Measurements from ENCODE around the gene PIGS. TPM values are rescaled to one million over a fixed set of nuclear protein-coding genes. Genes with fewer than 3 reads are reported as not detected.
"Not testable (repeated sequence)": the region's sequence is repeated elsewhere in the genome, so short reads cannot be mapped to it uniquely, and the experiment has no call there.

PIGS gene
- 63.7 TPM for polyA plus RNA-seq (2013, experiment 1 of 2; ENCODE audit: insufficient read length)
- 67.7 TPM for polyA plus RNA-seq (2013, experiment 2 of 2; ENCODE audit: insufficient read length)

DNA sequence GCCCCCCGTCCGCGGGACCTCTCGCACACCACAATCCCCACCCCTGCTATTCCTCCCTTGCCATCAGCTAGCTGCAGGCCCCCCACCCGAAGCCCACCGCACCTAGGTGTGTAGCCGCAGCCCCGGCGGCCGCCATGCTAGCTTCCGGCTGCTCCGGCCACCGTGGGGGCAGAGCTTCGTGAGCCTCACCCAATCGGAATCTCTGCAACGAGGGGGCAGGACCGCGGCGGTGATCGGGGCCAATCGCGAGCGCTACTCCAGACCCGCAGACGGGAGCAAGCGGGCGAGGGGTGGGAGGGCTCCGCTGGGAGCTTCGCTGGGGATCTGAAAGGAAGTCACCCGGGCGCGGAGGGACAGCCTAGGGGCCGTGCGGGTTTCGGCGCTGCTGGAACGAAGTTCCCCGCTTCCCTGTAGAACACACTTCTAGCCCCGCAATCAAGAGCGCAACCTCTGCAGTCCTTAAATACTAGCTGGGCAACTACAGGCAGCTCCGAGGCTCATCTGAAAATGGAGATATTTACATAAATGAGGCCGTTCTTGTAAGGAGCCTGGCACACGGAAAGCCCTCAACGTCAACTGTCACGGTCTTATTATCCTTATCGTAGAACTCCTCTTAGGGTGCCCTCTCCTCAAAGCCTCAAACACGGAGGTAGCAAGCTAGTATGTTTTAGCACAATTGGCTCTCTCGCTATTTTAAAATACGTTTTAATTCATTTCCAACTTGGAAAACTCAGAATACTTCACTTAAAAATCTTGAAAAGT lies at the start of gene PIGS:
Gene PIGS, minus strand, starts transcription at position 164 of the 762 bp plus-strand sequence. Its CDS starts 28 bp downstream, at position 136.
- DNase-seq: peak; percentile 93

DNA sequence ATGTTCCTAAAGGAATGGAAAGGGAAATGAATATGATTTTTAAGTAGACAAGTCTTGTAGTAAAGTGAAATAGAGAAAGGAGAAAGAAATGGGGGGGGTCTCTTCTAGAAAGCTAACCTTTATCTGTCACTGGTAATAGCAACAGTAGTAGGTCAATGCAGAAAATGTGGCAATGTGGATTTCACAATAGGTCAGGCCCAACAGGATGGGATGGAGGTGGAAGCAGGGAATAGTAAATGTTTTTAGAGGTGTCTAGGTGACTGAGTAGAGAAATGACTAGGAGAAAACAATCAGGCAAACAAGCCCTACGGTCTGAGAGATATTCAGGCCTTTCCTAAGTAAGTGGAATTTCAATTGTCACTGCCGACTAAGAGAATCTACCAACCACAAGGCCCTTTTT lies 48.7 kb upstream of the PIGS start:
- DNase-seq: no peak

DNA sequence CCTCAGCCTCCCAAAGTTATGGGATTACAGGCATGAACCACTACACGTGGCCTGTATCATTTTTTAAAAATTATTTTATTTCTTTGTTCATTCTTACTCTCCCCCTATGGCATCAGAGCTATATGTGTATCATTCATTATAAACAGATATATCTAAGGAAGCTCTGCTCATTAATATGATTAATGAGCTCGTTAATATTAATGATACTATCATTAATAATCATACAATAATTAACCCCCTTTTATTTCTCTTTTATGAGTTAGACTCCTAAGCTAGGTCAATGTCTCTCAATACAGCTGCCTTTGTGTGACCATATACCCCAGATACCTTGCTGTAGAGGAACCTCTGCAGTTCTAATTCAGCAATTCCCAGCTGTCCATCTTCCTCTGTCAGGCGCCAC lies 47.1 kb upstream of the PIGS start:
- no peak for DNase-seq

DNA sequence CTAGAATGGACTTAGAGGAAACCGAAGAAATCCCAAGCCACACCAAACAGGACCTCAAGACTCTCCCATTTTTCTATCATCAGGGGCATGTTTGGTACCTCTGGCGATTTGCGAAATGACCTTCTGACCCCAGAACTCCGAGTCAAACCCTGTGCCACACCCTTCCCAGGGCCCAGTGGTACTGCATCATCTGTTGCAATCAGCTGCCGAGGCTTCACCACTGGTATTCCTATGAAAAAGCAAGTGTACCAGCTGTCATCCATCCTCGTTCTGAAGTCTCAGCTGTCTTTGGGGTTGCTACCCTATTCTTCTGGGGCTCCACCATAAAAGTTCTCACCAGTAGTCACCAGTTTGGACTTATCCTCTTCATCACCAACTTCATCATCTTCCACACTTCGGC lies 45.0 kb upstream of the PIGS start:
- no peak for DNase-seq

GRCh38 chr17:28615260-28615940 lies 44.1 kb upstream of the PIGS start:
- no peak for DNase-seq

DNA sequence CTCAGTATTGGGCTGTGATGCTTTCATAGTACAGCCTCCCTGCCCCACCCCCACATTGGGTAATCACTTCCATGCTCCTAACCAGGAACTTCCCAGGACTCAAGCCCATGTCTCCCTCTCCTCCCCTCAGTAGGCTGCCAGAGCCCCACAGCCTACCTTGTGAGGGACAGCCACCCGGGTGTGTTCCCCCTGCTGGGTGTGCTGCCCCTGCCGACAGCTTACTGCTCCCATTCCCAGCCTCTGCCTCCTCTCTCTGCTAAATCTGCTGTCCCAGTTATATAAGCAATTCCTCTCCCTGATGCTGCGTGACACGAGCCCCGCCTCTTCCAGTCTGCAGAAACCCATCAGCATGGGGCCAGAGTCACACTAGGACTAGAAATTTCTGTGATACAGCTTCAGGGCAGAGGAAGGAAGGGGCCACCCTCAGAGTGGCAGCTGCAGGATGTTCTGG lies 42.6 kb upstream of the PIGS start, which contains the start of gene RSKR:
Gene RSKR, minus strand, starts transcription at position 255 of the 451 bp plus-strand sequence. Its CDS starts 24 bp downstream, at position 231.
- DNase-seq: no peak

GRCh38 chr17:28612936-28613872 lies 41.9 kb upstream of the PIGS start:
- peak; percentile 41 for DNase-seq

DNA sequence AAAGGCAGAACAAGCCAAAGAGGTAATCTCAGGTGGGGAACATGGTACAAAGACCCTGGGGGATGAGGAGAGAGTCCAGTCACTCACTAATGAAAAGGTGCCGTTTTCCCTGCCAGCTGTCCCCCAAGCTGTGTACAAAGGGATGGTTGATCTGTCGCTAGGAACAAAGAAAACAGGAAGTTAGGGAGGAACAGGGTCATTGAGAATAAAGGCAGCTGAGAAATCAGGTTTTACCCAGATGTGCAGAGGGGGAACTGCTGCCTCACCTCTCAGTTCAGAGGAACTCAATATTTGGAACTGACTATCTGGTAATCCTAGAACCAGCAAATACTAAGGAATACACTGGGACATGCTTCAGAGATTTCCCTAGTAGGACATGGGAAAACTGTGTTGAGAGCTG lies 41.2 kb upstream of the PIGS start:
- DNase-seq: no peak

DNA sequence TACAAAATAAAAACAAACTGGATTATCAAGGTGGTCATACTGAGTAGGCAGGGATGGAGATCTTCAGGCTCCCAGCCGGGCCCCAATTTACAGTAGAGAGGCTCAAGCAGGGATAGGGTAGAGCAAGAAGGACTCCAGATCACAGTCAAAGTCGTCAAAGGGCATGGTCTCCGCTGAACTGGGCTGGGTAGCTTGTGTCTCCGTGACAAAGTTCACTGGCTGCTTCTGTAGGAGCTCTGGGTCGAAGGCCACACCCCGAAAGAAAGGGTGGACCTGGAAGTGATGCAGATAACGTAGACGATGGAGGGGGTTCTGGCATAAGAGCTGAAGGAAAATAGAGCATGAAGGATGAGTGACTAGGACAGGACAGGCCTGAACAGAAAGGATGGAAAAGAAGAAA lies 39.1 kb upstream of the PIGS start:
- DNase-seq: no peak

GRCh38 chr17:28604031-28604430 lies 32.7 kb upstream of the PIGS start:
- DNase-seq: not testable (repeated sequence)

- DNase-seq: peak; percentile 88
These were observed 28.2 kb upstream of the PIGS start for GRCh38 chr17:28599311-28600184.

- peak; percentile 92 for DNase-seq
These were observed 27.5 kb upstream of the PIGS start, which contains the start of gene SPAG5 for GRCh38 chr17:28598799-28599310. Gene SPAG5, minus strand, starts transcription at chr17:28599025. Its CDS starts 79 bp downstream, at chr17:28598946.

DNA sequence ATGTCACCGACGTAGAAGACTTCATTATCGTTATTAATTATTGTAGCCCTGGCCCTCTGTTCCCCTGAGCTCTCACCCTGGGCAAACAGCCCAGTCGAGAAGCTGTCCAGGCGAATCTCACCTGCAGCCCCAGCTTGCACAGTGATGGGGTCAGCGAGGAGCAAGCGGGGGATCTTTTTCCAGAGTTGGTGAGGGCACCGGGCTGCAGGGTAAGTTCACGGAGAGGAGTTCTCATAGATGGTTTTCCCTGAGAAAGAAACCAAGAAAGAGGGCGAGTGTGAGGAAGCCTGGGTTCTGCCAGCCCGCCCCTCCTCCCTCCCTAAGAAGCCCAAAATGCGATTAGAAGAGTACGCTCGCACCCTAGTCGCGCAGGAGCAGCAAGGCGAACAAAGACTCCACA lies 27.1 kb upstream of the PIGS start:
- no peak for DNase-seq

DNA sequence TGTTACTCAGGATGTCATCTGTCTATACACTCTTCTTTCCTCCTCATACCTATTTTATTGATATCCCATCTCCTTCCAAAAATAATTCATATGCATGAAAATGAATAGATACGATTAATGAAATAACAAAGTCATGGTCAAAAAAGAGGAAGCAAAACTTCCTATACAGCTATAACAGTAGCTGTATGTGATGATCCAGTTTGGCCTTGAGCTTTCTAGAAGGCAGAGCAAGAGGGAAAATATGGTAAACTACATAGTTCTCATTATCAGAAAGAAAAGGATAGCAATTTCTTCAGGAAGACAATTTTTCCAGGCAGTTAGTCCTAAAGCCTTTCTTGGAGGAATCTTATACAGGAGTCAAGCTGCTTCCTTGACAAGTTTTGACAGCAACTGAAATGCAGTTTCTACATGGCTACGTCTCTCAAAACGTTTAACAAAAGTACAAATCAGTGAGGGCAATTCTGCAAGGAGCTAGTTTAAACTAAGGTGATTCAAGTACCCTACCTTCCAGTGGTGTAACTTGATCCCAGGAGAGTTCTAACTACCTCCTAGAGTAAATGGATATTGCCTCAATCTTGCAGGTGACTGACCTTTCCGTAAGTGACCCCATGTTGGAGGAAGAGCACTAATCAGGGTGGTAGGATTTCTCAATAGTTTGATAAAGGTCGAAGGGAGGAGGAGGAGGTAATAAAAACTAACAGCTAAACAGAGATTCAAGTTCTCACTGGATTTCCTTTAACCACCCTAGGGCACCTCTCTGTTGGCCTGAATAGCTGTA lies 26.5 kb upstream of the PIGS start:
- no peak for DNase-seq

- DNase-seq: no peak
These were observed 20.9 kb upstream of the PIGS start for GRCh38 chr17:28592260-28592659.

DNA sequence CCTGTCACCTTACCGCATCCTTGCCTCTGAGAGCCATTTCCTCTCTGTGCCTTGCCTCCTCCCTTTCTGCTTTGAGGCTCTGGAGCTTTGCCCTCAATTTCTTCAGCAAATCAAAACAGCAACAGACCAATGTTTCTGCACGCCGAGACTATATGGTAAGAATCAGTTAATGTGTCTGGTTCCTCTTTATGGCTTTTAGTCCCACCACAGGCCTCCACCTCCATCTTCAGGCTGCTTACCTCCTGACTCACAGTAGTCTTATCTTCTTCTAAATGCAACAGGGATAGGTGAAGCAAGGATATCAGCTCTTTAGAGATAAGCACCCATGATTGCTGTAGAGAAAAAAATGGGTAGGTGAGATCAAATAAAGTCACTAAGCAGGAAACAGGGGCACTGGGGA lies 14.5 kb upstream of the PIGS start:
- DNase-seq: no peak

DNA sequence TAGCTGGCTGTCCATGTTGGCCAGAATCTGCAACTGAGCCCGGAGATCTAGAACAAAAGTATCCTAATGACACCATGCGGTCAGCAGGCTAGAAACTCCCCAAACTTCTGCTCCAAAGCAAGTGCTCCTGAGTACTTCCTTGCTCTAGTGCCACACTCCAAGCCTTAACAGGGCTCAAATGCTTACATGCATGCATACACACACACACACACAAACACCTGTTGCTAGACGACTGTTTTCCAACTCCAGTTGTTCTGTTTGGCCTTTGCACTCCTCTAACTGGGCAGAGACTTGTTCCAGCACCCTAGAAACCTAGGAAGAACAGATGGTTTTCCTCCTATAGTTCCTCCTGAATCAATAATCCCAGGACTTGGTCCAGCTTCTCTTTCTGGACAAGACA lies 13.1 kb upstream of the PIGS start:
- no peak for DNase-seq

- no peak for DNase-seq
These were observed 11.2 kb upstream of the PIGS start for GRCh38 chr17:28582513-28582912.

GRCh38 chr17:28580959-28581358 lies 9.6 kb upstream of the PIGS start:
- no peak for DNase-seq

- no peak for DNase-seq
These were observed 8.2 kb upstream of the PIGS start for GRCh38 chr17:28579526-28579925.

All from fibroblast of skin of back (primary cell).